ENCODE results near the gene GRAMD2B.
"Not testable (repeated sequence)": the region's sequence is repeated elsewhere in the genome, so short reads cannot be mapped to it uniquely, and the experiment has no call there.

The GRAMD2B gene

GRCh38 chr5:126450346-126450745, 27.1 kb downstream of the GRAMD2B start:
- no peak for DNase-seq (ENCODE audit: low read depth)

GRCh38 chr5:126450907-126451306, 27.7 kb downstream of the GRAMD2B start:
- DNase-seq (ENCODE audit: low read depth), result no peak

- DNase-seq (ENCODE audit: low read depth), result no peak
These were observed 29.3 kb downstream of the GRAMD2B start for GRCh38 chr5:126452477-126452876.

GRCh38 chr5:126454081-126454480, 30.9 kb downstream of the GRAMD2B start:
- DNase-seq (ENCODE audit: low read depth), result no peak

- DNase-seq (ENCODE audit: low read depth), result no peak
These were observed 31.3 kb downstream of the GRAMD2B start for GRCh38 chr5:126454535-126454934.

- no peak for DNase-seq (ENCODE audit: low read depth)
These were observed 32.1 kb downstream of the GRAMD2B start for GRCh38 chr5:126455264-126455663.

GRCh38 chr5:126455728-126456127, 32.5 kb downstream of the GRAMD2B start:
- no peak for DNase-seq (ENCODE audit: low read depth)

GRCh38 chr5:126456217-126456820, 33.1 kb downstream of the GRAMD2B start:
- no peak for DNase-seq (ENCODE audit: low read depth)

- no peak for DNase-seq (ENCODE audit: low read depth)
These were observed 37.2 kb downstream of the GRAMD2B start for GRCh38 chr5:126460459-126460858.

- no peak for DNase-seq (ENCODE audit: low read depth)
These were observed 37.8 kb downstream of the GRAMD2B start for GRCh38 chr5:126460977-126461376.

GRCh38 chr5:126461838-126462237, 38.6 kb downstream of the GRAMD2B start:
- DNase-seq (ENCODE audit: low read depth), result no peak

GRCh38 chr5:126462239-126463014, 39.2 kb downstream of the GRAMD2B start:
- no peak for DNase-seq (ENCODE audit: low read depth)

- DNase-seq (ENCODE audit: low read depth), result no peak
These were observed 40.8 kb downstream of the GRAMD2B start for GRCh38 chr5:126464016-126464415.

- no peak for DNase-seq (ENCODE audit: low read depth)
These were observed 41.8 kb downstream of the GRAMD2B start for GRCh38 chr5:126464959-126465358.

- DNase-seq (ENCODE audit: low read depth), result no peak
These were observed 44.9 kb downstream of the GRAMD2B start for GRCh38 chr5:126468091-126468490.

GRCh38 chr5:126469536-126470316, 46.5 kb downstream of the GRAMD2B start:
- DNase-seq (ENCODE audit: low read depth), result no peak

GRCh38 chr5:126470529-126470928, 47.3 kb downstream of the GRAMD2B start:
- DNase-seq (ENCODE audit: low read depth), result not testable (repeated sequence)

GRCh38 chr5:126471247-126471646, 48.0 kb downstream of the GRAMD2B start:
- no peak for DNase-seq (ENCODE audit: low read depth)

- DNase-seq (ENCODE audit: low read depth), result no peak
These were observed 48.8 kb downstream of the GRAMD2B start for GRCh38 chr5:126471875-126472537.

- no peak for DNase-seq (ENCODE audit: low read depth)
These were observed 49.3 kb downstream of the GRAMD2B start for GRCh38 chr5:126472538-126472889.

- DNase-seq (ENCODE audit: low read depth), result no peak
These were observed 54.3 kb downstream of the GRAMD2B start for GRCh38 chr5:126477294-126478117.

All from T follicular helper cell (primary cell).